GM12801 (cell line): ENCODE measurements around the gene HOXC13.

Experiments
- CTCF ChIP-seq: IDR thresholded peaks from one replicate; pipeline ENCODE4 v1.5.1; 2011; ENCODE audit warnings: control low read depth; ENCODE audit not compliant: insufficient read length; ENCODE audit errors: extremely low read depth

The HOXC13 gene

GRCh38 chr12:53953831-53954693 is 15.4 kb downstream of the HOXC13 start:
- TF ChIP-seq CTCF: no peak

GRCh38 chr12:53954694-53955035 is 16.0 kb downstream of the HOXC13 start, which contains the start of gene HOXC12:
Gene HOXC12, plus strand, starts transcription at chr12:53954903. Its CDS starts 27 bp downstream, at chr12:53954930.
- no peak for TF ChIP-seq CTCF

GRCh38 chr12:53955036-53955775 is 16.6 kb downstream of the HOXC13 start:
- no peak for TF ChIP-seq CTCF

GRCh38 chr12:53955776-53956250 is 17.2 kb downstream of the HOXC13 start:
- no peak for TF ChIP-seq CTCF

GRCh38 chr12:53956251-53956887 is 17.7 kb downstream of the HOXC13 start:
- no peak for TF ChIP-seq CTCF

- TF ChIP-seq CTCF: no peak
These were observed 18.4 kb downstream of the HOXC13 start for GRCh38 chr12:53956914-53957536.

GRCh38 chr12:53958128-53958527 is 19.5 kb downstream of the HOXC13 start:
- no peak for TF ChIP-seq CTCF
